Fibroblast of skin of left quadriceps (primary cell): Measurements from ENCODE around the gene HECW1.

Source experiments
- DNase-seq, 2 experiments: peaks; one replicate each; pipeline ENCODE4 v3.0.0-alpha.2; 2013; ENCODE audit warnings: low read depth in 2 of 2

HECW1 gene

DNA sequence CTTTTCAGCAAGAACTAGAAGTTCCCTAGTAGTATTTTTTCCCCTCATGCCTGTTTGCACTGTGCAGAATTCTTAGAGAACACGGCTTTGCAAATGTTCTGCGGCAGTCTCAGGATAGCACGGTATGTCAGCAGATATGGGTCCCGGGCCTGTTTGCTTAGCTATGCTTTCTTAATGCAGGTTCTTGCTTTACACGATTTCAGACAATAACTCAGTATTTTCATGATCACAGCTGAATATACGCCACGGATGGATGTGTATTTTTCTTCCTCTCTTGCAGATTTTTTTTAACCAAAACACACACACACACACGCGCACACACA is 137.3 kb downstream of the HECW1 start:
- DNase-seq, result no peak

- peak; percentile 74 to 80 for DNase-seq
Observed at GRCh38 chr7:43260980-43261878, 148.8 kb downstream of the HECW1 start.

DNA sequence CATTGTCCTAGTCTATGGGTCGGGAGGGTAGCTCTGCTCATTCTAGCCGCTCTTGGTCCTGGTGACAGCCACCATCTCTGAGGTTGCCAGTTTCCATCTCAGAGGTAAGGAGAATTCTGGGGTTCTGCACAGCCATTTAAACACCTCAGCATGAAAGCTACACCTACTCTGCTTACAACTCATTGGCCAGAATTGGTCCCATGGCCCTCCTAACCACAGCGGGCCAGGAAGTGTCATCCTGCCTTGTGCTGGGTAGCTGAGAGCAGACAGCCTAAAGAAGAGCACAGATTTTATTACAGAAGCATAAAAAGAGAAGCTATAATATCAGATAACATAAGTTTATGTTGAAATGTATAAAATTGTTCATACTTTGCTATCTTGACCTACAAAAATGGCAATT is 152.7 kb downstream of the HECW1 start:
- DNase-seq, result no peak

DNA sequence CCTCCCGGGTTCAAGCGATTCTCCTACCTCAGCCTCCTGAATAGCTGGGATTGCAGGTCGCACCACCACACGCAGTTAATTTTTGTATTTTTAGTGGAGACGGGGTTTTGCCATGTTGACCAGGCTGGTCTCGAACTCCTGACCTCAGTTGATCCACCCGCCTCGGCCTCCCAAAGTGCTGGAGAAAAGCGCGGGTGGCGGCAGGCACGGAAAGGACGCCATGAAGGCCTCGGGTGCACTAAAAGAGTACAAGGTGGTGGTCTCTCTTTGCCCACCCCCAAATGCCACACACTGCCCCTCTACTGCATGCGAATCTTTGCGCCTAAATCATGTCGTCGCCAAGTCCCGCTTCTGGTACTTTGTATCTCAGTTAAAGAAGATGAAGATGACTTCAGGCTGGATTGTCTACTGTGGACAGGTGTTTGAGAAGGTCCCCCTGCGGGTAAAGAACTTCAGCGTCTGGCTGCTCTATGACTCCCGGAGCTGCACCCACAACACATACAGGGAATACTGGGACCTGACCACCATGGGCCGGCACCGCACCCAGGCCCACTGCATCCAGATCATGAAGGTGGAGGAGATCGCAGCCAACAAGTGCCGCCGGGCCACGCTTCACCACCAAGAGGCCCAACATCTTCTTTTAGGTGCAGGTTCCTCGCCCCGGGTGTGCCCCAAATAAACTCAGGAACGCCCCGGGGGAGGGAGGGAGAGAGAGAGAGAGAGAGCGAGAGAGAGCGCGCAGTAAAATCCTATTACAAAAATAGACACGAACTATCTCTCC is 161.7 kb downstream of the HECW1 start:
- DNase-seq, result no peak

DNA sequence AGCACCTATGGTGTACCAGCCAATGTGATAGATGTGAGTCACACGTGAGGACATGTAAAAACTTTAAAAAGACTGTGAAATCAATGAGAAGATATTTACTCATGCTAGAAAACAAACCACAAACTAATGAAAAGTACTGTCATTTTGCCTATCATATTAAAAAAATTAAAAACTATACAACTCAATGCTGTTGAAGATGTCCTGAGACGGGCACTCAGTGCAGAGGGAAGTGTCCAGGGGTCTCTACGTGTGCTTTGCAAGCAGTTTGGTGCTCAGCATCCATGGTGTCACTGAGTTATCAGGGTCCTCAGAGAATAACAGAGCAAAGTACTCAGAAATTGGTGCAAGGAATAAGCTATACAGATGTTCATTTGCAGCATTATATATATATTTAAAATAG is 162.3 kb downstream of the HECW1 start:
- DNase-seq, result no peak

- no peak for DNase-seq
Observed at GRCh38 chr7:43276547-43276946, 164.1 kb downstream of the HECW1 start.

GRCh38 chr7:43278088-43278644 is 165.7 kb downstream of the HECW1 start:
- DNase-seq, result no peak

- DNase-seq, result no peak
Observed at GRCh38 chr7:43281268-43281667, 168.8 kb downstream of the HECW1 start.

- no peak for DNase-seq
Observed at GRCh38 chr7:43283706-43284105, 171.3 kb downstream of the HECW1 start.

GRCh38 chr7:43289826-43290225 is 177.4 kb downstream of the HECW1 start:
- no peak for DNase-seq

- no peak for DNase-seq
Observed at GRCh38 chr7:43290978-43291377, 178.5 kb downstream of the HECW1 start.

DNA sequence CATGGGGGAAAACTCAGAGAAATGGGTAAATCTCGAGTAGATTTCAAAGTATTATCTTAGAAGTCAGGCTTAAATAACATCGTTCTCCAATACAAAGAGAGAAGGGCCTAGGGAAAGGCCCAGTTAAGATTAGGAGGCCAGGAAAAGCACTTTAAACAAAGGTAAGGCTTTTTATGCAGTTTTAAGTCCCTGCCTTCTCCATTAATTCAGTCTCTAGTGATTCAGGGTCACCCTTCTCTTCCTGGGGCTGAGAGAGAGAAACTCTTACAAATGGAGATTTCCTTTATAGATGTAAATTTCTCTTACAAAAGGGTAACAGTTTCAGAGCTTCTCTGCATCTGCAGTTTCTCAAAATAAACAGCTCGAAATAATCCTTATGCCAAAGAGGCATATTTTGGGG is 179.3 kb downstream of the HECW1 start:
- no peak for DNase-seq

- DNase-seq, result no peak
Observed at GRCh38 chr7:43292384-43292783, 179.9 kb downstream of the HECW1 start.

DNA sequence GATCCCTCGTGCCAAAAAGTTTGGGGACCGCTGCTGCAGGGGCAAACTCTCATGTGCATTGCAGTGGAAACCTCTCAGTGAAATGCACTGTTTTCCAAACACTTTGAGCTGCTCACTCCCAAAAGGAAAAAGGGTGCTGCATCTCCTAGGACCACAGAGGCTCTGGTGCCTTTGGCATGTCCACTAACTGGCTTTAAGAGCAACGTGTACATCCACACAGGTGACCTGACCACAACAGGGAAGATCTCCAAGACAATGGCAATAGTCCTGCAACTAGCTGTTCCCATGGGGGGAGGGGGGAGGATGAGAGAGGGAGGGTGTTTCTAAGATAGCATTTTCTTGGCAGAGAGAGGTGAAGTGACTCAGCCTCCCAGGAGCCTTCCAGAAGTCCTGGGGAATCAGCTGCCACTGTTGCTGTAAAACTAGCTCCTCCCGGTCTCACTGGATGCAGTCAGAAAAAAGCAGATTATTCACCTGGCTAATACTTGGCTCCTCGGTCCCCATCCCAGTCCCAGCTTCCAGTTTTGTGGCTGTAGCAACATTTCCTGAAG is 181.7 kb downstream of the HECW1 start:
- DNase-seq, result peak; percentile 59 to 60

GRCh38 chr7:43295429-43295828 is 183.0 kb downstream of the HECW1 start:
- DNase-seq, result no peak

DNA sequence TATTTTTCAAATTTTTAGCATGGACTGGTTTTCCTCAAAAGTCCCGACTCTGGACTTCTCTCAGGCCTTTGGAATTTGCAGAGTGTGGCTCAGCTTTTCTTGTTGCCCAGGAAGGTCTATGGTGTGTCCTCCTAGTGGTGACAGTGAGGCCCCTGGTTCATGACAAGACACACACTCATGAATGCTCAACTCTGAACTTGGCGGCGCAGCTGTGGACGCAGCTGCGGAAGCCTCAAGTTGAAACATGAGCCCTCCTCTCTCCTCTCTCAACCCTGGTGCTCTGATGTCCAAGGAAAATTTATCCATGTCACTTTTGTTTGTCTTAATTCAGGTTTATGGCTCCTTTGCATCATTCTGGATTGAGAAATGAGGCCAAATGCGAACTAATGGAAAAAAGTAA is 183.9 kb downstream of the HECW1 start:
- DNase-seq, result no peak

DNA sequence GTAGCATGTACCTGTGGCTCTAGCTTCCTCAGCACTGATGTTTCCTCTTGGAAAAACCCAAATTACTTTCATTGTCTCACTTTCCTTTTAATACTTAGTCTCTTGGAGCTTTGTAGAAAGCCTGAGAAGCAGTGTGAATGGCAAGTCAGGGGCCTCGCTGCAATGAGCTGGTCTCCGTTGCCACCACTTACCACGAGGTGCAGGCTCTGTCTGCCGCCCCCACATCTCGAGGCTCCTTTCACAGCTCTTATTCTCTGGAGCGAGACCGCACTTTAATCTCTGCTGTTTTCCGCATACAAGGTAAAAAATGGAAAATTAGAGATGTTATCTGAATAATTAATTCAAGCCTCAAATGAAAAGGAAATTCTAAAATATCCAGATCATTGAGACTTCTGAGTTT is 186.2 kb downstream of the HECW1 start:
- no peak for DNase-seq

DNA sequence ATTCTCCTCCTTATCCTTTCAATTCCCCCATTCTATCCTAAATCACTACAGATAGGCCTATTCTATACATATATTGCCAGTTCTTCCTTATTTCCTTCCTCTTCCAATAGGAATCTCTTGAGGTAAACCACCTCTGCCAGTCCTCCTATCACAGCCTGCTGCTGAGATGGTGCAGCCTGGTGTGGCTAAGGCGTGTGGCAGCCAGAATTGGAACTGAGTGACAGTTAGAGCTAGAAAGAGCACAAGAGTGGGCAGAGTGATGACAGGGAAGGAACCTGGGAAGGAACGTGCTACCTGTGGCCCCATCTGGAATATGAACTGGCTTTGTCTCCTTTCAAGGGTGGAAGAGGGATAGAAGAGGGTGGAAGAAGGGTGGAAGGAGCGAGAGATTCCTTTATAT is 187.7 kb downstream of the HECW1 start:
- no peak for DNase-seq

GRCh38 chr7:43302211-43302711 is 189.8 kb downstream of the HECW1 start:
- peak; percentile 7 to 16 for DNase-seq

DNA sequence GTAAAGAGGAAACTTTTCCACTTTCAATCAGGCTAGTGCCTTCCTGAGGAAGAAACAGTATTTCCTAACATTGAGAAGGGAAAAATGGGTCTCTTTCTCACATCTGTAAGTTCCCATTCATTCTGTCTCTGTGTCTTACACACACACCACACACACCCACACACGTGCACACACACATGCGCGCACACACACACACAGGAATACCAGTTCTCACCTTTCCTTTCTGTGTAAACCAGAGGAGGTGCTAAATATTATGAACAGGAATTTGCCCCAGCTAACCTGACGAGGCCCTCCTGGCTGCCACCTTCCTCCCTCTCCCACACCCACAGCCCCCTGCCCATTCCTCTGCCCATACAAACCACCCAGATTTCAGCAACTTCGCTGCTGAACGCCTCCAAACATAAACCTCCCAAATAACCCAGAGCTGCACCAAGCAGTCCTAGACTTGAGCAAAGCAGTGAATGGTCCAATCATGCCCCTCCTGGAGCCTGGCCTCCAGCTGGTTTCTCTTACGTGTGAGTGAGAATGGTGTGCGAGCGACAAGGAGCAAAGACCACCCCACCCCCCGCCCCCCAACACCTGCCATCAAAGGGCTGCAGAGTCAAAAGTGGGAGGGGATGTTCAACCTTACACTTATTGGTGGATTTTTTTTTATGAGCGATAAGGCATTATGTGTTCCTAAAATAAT is 190.5 kb downstream of the HECW1 start:
- no peak for DNase-seq

- no peak for DNase-seq
Observed at GRCh38 chr7:43303740-43304241, 191.3 kb downstream of the HECW1 start.

- no peak for DNase-seq
Observed at GRCh38 chr7:43306404-43306803, 194.0 kb downstream of the HECW1 start.
